Activated T-cell treated with anti-CD3 and anti-CD28 coated beads, Interleukin-2, amount 50 U/mL, for 72 hours (primary cell): ENCODE measurements around the gene FAM50B. TPM values are rescaled to one million over a fixed set of nuclear protein-coding genes. Genes with fewer than 3 reads are reported as not detected.

Source experiments
- ATAC-seq, 2 donors: fragments of 150-1000 bp; cut with Tn5 transposase; replicated peaks in 1 of 2; 2 replicates each; pipeline ENCODE4 v1.10.0; 2021; ENCODE audit warnings: moderate library complexity in 2 of 2, mild to moderate bottlenecking in 1 of 2
- DNase-seq, 2 donors: peaks; one replicate each; pipeline ENCODE4 v3.0.0; 2021 to 2022; ENCODE audit warnings: mixed read lengths in 1 of 2
- H3K27ac Mint-ChIP-seq: one replicate; pipeline ENCODE4 v1.8.0; 2022; ENCODE audit warnings: mild to moderate bottlenecking, moderate library complexity, mixed read lengths
- H3K27me3 Mint-ChIP-seq: one replicate; pipeline ENCODE4 v1.8.0; 2022; ENCODE audit warnings: low read depth, mixed read lengths
- H3K36me3 Mint-ChIP-seq, 2 donors: one replicate each; pipeline ENCODE4 v1.8.0; 2022; ENCODE audit warnings: mixed read lengths in 2 of 2, mild to moderate bottlenecking in 1 of 2; ENCODE audit not compliant: insufficient read depth in 2 of 2
- H3K4me1 Mint-ChIP-seq: one replicate; pipeline ENCODE4 v1.8.0; 2022; ENCODE audit warnings: low read depth, mixed read lengths
- H3K4me3 Mint-ChIP-seq, 2 donors: one replicate each; pipeline ENCODE4 v1.8.0; 2022; ENCODE audit warnings: mild to moderate bottlenecking in 2 of 2, mixed read lengths in 2 of 2, moderate library complexity in 2 of 2
- H3K9me3 Mint-ChIP-seq, 2 donors: one replicate each; pipeline ENCODE4 v1.8.0; 2022; ENCODE audit warnings: mixed read lengths in 2 of 2
- total RNA-seq, 2 donors: library from RNA; stranded (reverse); gene quantifications; one replicate each; pipeline ENCODE4 v1.2.3, GENCODE V29; 2022

Gene FAM50B
- total RNA-seq, 2 donors from 2014 or later = 8.1 to 8.2 TPM

DNA sequence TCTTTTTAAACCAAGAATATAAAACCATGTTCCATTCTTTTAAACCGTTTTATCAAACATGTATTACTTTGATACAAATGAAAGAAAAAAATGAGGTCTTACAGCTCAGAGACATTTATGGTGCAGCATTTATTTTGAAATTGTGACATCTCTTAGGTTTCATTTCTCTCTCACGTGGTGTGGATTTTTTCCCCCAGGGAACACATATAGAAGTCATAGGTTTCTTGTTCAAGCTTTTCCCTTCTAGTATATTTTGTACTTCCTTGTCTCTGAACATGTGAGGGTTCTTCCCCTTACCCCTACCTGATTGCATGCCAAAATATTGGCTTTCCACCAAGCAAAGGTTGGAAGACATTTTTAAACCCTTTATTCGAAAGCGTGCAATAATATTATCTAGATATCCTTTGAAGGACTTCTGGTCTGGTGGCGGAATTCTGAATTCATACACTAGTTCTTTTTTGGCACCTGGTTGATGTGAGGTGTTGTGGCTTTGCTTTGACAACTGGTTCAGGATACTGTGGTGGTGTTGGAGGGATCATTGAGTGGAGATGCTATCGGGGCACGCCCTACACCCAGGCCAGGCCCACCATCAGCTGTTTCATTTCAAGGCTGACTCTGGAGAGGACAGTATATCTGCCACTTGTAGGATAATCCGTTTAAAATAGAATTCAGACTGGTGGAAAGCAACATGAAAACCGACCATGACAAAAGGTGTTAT is 5.6 kb upstream of the FAM50B start:
- Mint-ChIP-seq H3K36me3 (no peaks in the 10 kb centered on the region), H3K9me3 (no peaks in the 10 kb centered on the region), H3K27ac (no peak overlapping the region), H3K4me1 (peaks cover 20% of the 10 kb centered on the region), H3K4me3 (no peak overlapping the region), H3K27me3 (no peaks in the 10 kb centered on the region)
- DNase-seq (no peak), ATAC-seq (no peak)

DNA sequence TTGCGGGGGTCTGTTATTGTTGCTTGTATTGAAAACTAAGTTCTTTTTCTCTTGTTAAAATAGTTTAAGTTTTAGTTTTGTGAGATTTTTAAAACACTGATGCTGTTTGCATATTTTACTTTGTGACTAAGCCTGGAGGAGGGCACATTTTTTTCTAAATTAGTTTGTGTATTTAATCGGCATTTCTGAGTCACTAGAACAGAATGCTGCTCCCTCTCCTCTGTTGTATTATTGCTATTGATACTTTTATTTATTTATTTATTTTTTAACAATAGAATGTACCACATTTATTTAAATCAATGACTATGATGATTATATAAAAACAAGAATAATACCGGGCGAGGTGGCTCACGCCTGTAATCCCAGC is 5.1 kb upstream of the FAM50B start:
- no peak for ATAC-seq
- H3K9me3 Mint-ChIP-seq = no peaks in the 10 kb centered on the region

DNA sequence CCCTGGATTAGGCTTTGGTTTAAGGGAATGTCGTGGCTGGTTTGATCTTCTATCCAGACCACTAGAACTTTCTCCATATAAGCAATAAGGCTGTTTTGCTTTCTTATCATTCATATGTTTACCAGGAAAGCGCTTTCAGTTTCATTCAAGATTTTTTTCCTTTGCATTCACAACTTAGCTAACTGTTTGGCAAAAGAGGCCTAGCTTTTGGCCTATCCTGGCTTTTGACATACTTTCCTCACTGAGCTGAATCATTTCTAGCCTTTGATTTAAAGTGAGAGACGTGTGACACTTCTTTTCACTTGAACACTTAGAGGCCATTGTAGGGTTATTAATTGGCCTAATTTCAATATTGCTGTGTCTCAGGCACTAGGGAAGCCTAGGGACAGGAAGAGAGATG is 1.7 kb upstream of the FAM50B start:
- Mint-ChIP-seq H3K36me3 (peaks cover 0 to 2% of the 10 kb centered on the region in 2 donors), H3K4me3 (peak overlapping the region; percentile 21 to 83), H3K9me3 (no peaks in the 10 kb centered on the region), H3K27me3 (no peaks in the 10 kb centered on the region), H3K4me1 (peaks cover 36% of the 10 kb centered on the region), H3K27ac (peak overlapping the region; percentile 89)
- ATAC-seq (peak in 1 of 2 donors; percentile 4), DNase-seq (no peak)

More for the DNA sequence above, 5.1 kb upstream of the FAM50B start:
- H3K4me1 Mint-ChIP-seq = peaks cover 24% of the 10 kb centered on the region
- no peaks in the 10 kb centered on the region for H3K36me3 Mint-ChIP-seq
- H3K27ac Mint-ChIP-seq = no peak overlapping the region
- no peak overlapping the region for H3K4me3 Mint-ChIP-seq
- H3K27me3 Mint-ChIP-seq = no peaks in the 10 kb centered on the region
- no peak for DNase-seq

DNA sequence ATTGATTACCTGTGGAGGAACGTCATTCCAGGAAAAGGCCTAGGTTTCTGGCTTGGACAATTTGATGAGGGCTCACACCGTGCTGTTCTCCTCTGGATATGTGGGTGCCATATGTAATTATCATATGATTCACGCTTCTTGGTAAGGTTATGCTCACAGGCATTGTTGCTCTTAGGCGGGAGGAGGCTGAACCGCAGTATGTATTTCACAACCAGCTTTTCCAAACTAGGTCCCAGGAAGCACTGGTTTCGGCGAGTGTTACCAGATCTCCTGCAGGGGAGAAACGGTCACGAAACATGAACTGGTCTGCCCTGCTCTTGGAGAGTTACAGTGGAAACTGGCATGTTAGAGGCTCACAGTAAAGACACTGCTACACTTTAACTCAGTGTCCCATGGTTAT is 793 bp upstream of the FAM50B start:
- Mint-ChIP-seq H3K36me3 (peaks cover 2 to 3% of the 10 kb centered on the region in 2 donors), H3K27ac (peak overlapping the region; percentile 89), H3K4me1 (peaks cover 34% of the 10 kb centered on the region), H3K4me3 (peak overlapping the region; percentile 80 to 83), H3K27me3 (no peaks in the 10 kb centered on the region), H3K9me3 (peaks cover 0 to 3% of the 10 kb centered on the region in 2 donors)
- DNase-seq = no peak
- ATAC-seq = no peak

DNA sequence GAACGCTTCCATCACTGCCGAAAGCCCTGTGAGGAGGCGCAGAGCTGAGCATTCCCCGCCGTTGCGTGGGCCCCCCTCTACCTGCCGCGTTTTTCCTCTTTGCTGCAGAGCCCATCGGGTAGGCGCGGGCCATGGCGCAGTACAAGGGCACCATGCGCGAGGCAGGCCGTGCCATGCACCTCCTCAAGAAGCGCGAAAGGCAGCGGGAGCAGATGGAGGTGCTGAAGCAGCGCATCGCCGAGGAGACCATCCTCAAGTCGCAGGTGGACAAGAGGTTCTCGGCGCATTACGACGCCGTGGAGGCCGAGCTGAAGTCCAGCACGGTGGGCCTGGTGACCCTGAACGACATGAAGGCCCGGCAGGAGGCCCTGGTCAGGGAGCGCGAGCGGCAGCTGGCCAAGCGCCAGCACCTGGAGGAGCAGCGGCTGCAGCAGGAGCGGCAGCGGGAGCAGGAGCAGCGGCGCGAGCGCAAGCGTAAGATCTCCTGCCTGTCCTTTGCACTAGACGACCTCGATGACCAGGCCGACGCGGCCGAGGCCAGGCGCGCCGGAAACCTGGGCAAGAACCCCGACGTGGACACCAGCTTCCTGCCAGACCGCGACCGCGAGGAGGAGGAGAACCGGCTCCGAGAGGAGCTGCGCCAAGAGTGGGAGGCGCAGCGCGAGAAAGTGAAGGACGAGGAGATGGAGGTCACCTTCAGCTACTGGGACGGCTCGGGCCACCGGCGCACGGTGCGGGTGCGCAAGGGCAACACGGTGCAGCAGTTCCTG is 693 bp downstream of the FAM50B start:
- no peaks in the 10 kb centered on the region for H3K27me3 Mint-ChIP-seq
- H3K4me3 Mint-ChIP-seq = peak overlapping the region; percentile 80 to 83
- H3K36me3 Mint-ChIP-seq = peaks cover 2 to 3% of the 10 kb centered on the region in 2 donors
- peak overlapping the region; percentile 53 for H3K27ac Mint-ChIP-seq
- DNase-seq = peak in 1 of 2 donors; percentile 15
- peaks cover 0 to 3% of the 10 kb centered on the region in 2 donors for H3K9me3 Mint-ChIP-seq
- no peak for ATAC-seq
- H3K4me1 Mint-ChIP-seq = peaks cover 31% of the 10 kb centered on the region

DNA sequence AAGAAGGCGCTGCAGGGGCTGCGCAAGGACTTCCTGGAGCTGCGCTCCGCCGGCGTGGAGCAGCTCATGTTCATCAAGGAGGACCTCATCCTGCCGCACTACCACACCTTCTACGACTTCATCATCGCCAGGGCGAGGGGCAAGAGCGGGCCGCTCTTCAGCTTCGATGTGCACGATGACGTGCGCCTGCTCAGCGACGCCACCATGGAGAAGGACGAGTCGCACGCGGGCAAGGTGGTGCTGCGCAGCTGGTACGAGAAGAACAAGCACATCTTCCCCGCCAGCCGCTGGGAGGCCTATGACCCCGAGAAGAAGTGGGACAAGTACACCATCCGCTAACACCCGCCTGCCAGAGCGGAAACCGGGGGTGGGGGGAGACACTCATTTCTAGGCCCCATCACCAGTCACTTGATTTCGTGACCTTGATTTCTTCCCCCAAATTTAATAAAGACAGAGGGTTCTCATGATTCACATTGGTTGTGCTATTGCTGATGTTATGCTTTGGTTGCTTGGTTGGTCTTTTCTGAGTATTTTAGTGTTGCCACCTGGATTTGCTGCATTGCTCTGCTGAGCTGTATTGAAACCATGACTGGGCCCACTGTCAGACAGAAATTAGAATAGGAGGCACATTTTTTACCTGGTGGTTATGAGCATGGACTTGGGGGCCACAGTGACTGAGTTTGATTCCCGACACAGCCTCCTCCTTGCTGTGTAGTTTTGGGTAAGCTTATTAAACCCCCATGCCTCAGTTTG is 1.5 kb downstream of the FAM50B start:
- peak overlapping the region; percentile 80 to 83 for H3K4me3 Mint-ChIP-seq
- peaks cover 0 to 3% of the 10 kb centered on the region in 2 donors for H3K9me3 Mint-ChIP-seq
- peak overlapping the region; percentile 68 for H3K27ac Mint-ChIP-seq
- peak; percentile 42 to 65 for ATAC-seq
- peaks cover 2 to 3% of the 10 kb centered on the region in 2 donors for H3K36me3 Mint-ChIP-seq
- peak; percentile 54 to 73 for DNase-seq
- peaks cover 31% of the 10 kb centered on the region for H3K4me1 Mint-ChIP-seq
- no peaks in the 10 kb centered on the region for H3K27me3 Mint-ChIP-seq

DNA sequence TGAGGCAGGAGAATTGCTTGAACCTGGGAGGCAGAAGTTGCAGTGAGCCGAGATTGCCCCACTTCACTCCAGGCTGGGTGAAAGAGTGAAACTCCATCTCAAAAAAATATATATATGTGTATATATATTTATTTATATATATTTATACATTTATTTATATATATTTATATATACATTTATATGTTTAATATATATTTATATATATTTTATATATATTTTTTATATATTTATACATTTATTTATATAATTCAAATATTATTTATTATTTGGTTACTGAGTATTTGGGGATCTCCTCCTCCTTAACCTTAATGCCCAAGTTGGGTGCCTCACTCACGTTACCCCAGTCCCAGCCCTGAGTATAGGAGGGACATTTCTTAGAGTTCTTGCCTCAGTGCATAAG is 2.7 kb downstream of the FAM50B start:
- Mint-ChIP-seq H3K9me3 (peaks cover 0 to 3% of the 10 kb centered on the region in 2 donors), H3K27ac (no peak overlapping the region), H3K4me3 (no peak overlapping the region), H3K27me3 (no peaks in the 10 kb centered on the region), H3K36me3 (peaks cover 2 to 3% of the 10 kb centered on the region in 2 donors), H3K4me1 (peaks cover 31% of the 10 kb centered on the region)
- DNase-seq (no peak), ATAC-seq (no peak)

DNA sequence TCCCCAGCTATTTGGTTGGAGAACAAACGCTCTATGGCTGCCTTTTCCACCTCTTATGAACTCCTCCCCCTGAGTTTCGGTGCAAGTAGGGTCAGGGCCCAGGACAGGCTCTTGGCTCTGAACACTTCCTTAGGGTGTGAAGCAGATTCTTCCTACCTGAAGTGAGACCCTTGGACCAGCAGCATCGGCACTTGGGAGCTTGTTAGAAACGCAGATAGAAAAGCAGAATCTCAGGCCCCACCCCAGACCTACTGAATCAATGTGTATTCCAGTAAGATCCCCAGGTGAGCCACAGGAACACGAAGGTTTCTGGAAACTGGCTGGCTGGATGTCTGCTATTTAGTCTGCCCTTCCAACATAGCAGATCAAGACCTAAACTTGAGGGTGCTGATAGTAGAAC is 3.2 kb downstream of the FAM50B start:
- Mint-ChIP-seq H3K27ac (no peak overlapping the region), H3K4me3 (no peak overlapping the region), H3K4me1 (peaks cover 27% of the 10 kb centered on the region), H3K9me3 (peaks cover 0 to 3% of the 10 kb centered on the region in 2 donors), H3K27me3 (no peaks in the 10 kb centered on the region), H3K36me3 (peaks cover 2 to 3% of the 10 kb centered on the region in 2 donors)
- DNase-seq (no peak), ATAC-seq (no peak)

DNA sequence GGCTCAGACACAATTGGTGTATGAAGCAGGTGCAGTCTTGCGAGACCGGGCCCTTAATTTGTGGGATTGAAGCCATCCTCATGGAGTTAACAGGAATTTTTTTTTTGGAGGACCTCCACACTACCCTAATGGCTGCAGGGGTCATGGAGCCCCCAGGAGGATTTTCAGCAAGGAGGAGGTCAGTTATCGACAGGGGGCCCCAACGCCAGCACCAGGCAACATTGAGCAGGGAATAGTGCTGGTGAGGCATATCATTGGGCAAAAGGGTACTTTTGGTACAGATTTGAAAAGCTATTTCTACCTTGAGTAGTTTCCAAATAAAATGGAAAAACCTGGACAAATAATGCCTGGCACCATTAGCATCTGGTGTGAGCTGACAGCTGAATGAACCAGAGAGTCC is 6.7 kb downstream of the FAM50B start:
- DNase-seq = no peak
- H3K9me3 Mint-ChIP-seq = peaks cover 0 to 6% of the 10 kb centered on the region in 2 donors
- peaks cover 6% of the 10 kb centered on the region for H3K4me1 Mint-ChIP-seq
- H3K4me3 Mint-ChIP-seq = no peak overlapping the region
- ATAC-seq = no peak
- H3K27me3 Mint-ChIP-seq = peaks cover 3% of the 10 kb centered on the region
- H3K27ac Mint-ChIP-seq = no peak overlapping the region
- peaks cover 4 to 6% of the 10 kb centered on the region in 2 donors for H3K36me3 Mint-ChIP-seq

DNA sequence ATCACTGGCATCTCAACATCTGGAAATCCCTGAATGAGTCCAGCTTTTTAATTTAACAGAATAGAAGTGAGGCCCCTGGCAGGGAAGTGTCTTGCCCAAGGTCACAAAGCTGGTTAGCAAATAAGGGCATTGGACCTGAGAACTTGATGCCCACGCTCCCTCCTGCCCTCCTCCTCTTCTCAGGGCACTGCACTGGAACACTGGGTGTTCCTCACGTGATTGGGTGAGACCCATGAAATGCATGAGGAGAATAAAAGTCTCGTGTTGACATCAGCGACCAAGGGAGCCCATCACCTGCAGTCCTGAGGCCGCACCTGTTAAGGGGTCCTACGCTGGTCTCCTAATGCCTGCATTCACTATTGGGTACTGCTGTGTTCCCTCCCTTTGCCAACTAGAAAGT is 7.4 kb downstream of the FAM50B start:
- H3K4me1 Mint-ChIP-seq = no peaks in the 10 kb centered on the region
- ATAC-seq (no peak), DNase-seq (no peak)
- no peak overlapping the region for H3K4me3 Mint-ChIP-seq
- H3K27ac Mint-ChIP-seq = no peak overlapping the region
- peaks cover 10% of the 10 kb centered on the region for H3K27me3 Mint-ChIP-seq
- peaks cover 6 to 7% of the 10 kb centered on the region in 2 donors for H3K36me3 Mint-ChIP-seq
- peaks cover 0 to 8% of the 10 kb centered on the region in 2 donors for H3K9me3 Mint-ChIP-seq

DNA sequence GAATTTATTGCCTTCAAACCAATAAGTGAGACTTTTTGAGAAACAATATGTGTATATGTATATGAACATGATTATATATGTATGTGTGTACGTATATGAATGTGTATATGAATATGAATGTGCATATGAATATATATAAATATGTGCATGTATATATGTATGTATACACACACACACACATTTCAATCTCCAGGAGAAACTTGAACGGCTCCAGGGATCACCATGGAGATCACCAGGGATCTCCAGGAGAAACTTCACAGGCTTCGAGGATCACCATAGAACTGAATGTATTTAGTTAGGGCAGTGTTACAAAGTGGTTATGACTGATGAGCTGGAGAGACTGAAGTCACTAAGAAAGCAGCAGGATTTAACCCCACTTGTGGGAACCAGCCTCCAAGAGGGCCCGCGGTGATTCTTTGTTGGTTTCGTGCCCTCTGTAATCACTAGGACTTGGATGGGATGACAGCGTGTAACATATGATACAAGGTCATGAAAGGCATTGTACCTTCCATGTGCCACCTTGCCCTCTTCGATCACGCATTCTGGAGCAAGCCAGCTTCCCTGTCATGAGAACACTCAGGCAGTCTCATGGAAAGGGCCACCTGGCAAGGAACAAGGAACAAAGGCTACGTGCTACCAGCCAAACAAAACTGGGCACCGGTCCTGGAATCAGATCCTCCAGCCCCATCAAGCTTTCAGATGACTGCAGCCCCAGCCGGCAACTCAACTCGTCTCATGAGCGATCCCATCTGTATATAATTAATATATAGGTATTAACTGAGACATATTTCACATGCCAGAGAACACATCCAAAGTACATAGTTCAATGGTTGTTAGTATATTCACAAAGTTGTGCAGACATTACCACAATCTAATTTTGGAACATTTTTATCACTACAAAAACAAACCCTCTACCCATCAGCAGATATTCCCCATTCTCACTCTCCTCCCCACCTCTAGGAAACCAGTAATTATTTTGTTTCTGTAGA is 8.6 kb downstream of the FAM50B start:
- Mint-ChIP-seq H3K4me1 (no peaks in the 10 kb centered on the region), H3K4me3 (no peak overlapping the region), H3K27ac (no peak overlapping the region), H3K9me3 (peaks cover 0 to 8% of the 10 kb centered on the region in 2 donors), H3K36me3 (peaks cover 6 to 7% of the 10 kb centered on the region in 2 donors), H3K27me3 (peaks cover 16% of the 10 kb centered on the region)
- ATAC-seq (no peak), DNase-seq (no peak)

DNA sequence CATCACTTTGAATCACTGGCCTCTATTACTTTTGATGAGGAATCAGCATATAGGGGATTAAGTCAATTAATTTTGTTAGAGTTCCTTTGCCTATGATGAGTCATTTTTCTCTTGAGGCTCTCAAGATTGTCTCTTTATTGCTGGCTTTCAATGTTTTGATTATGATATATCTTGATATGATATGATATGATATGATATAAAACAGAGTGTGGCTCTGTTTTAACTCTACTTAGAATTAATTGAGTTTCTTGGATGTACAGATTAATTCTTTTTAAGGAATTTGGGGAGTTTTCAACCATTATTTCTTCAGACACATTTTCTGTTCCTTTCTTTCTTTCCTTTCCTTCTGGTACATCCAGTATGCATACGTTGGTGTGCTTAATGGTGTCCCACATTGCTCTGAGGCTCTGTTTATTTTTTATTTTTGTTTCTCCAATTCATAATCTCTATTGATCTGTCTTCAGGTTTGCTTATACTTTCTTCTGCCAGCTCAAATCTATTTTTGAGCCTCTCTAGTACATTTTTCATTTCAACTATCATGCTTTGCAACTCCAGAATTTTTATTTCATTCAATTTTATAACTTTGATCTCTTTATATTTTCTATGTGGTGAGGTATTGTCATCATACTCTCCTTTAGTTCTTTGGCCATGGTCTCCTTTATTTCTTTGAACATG is 10.8 kb downstream of the FAM50B start:
- no peak overlapping the region for H3K27ac Mint-ChIP-seq
- no peaks in the 10 kb centered on the region for H3K4me1 Mint-ChIP-seq
- peaks cover 22% of the 10 kb centered on the region for H3K27me3 Mint-ChIP-seq

More for the DNA sequence above, 10.8 kb downstream of the FAM50B start:
- ATAC-seq (no peak), DNase-seq (no peak)
- H3K4me3 Mint-ChIP-seq = no peak overlapping the region
- H3K36me3 Mint-ChIP-seq = peaks cover 3 to 9% of the 10 kb centered on the region in 2 donors
- H3K9me3 Mint-ChIP-seq = peaks cover 0 to 5% of the 10 kb centered on the region in 2 donors
